ENCODE results near the gene SNRNP25.

DNA sequence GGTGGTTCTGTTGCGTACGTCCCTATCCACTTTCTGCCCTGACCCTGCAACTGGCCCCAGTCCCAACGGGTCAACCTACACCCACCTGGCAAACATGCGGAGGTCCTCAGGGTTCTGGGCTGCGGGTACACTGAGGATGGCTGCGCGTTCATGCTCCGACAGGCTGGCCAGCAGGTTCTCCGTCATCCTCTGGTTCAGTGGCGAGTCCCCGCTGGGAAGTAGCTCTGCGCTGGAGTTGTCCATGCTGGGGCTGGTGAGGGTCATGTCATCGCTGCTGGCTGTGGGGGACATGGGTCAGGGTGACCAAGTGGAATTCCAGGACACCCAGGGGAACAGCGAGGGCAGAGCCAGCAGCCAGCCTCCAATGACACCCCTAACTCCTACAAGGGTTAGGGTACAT is 35.0 kb downstream of the SNRNP25 start:
- no peak for TF ChIP-seq EZH2phosphoT487 (IDR thresholded peaks at IDR 0.05; ENCODE audit: insufficient read depth, low read depth)
- TF ChIP-seq EZH2 (IDR thresholded peaks at IDR 0.05; ENCODE audit: insufficient read depth, poor library complexity, severe bottlenecking) = no peak
